ENCODE measurements around the gene GAST. TPM values are rescaled to one million over a fixed set of nuclear protein-coding genes. Genes with fewer than 3 reads are reported as not detected.
A peak's percentile ranks its signal among the peaks of the same experiment; 100 is the strongest.

Gene GAST
- total and polyA plus RNA-seq, 2 of the 13 experiments (the other 11 are each of a cell fraction or from before 2014, with no cell fraction given), result 0.32 to 0.42 TPM

- TF ChIP-seq ZNF160 (CRISPR knock-in tag; IDR thresholded peaks at IDR 0.05) (no peak; the same call in 1 of the 2 replicates), ZNF557 (CRISPR knock-in tag; IDR thresholded peaks at IDR 0.05) (no peak), ZNF280B (CRISPR knock-in tag; IDR thresholded peaks at IDR 0.05; ENCODE audit: borderline replicate concordance) (peak; percentile 53), ZEB1 (IDR thresholded peaks at IDR 0.05; ENCODE audit: insufficient replicate concordance, low read depth) (no peak), MIER2 (CRISPR knock-in tag; IDR thresholded peaks at IDR 0.05) (no peak), TRIM22 (IDR thresholded peaks at IDR 0.05) (no peak), LBX2 (CRISPR knock-in tag; IDR thresholded peaks at IDR 0.05; ENCODE audit: borderline replicate concordance) (no peak), ZNF317 (CRISPR knock-in tag; IDR thresholded peaks at IDR 0.05) (0 out of 2 replicates have a peak, but pooled peaks have one; percentile 12), KAT8 (CRISPR knock-in tag; IDR thresholded peaks at IDR 0.05) (peak; percentile 68), ZNF597 (CRISPR knock-in tag; IDR thresholded peaks at IDR 0.05) (no peak), AKAP8 (CRISPR knock-in tag; IDR thresholded peaks at IDR 0.05) (no peak), ZNF839 (CRISPR knock-in tag; IDR thresholded peaks at IDR 0.05; ENCODE audit: borderline replicate concordance) (no peak), SMARCC2 (IDR thresholded peaks at IDR 0.05) (no peak), ATF1 (CRISPR knock-in tag; IDR thresholded peaks at IDR 0.05) (no peak), ZNF792 (CRISPR knock-in tag; IDR thresholded peaks at IDR 0.05) (no peak), SOX6 (IDR thresholded peaks at IDR 0.05) (no peak), SOX6 (CRISPR knock-in tag; IDR thresholded peaks at IDR 0.05) (no peak; the same call in 1 of the 2 replicates), HDAC1 (CRISPR knock-in tag; IDR thresholded peaks at IDR 0.05) (peak; percentile 51; the same call in 1 of the 2 replicates), MYPOP (CRISPR knock-in tag; IDR thresholded peaks at IDR 0.05) (no peak), JUND (CRISPR knock-in tag; IDR thresholded peaks at IDR 0.05) (no peak), IRF1 (CRISPR knock-in tag; IDR thresholded peaks at IDR 0.05; ENCODE audit: low read depth) (no peak), FOXK1 (CRISPR knock-in tag; IDR thresholded peaks at IDR 0.05; ENCODE audit: borderline replicate concordance, low read depth) (peak; percentile 49; the same call in 1 of the 2 replicates), ZNF530 (CRISPR knock-in tag; IDR thresholded peaks at IDR 0.05; ENCODE audit: low read depth) (no peak), ZSCAN29 (CRISPR knock-in tag; conservative IDR thresholded peaks at IDR 0.05) (no peak; the same call in 1 of the 2 replicates), ZNF292 (CRISPR knock-in tag; IDR thresholded peaks at IDR 0.05; ENCODE audit: borderline replicate concordance, low read depth) (peak; percentile 53; the same call in 1 of the 2 replicates), ZC3H13 (CRISPR knock-in tag; IDR thresholded peaks at IDR 0.05) (no peak), IKZF1 (IDR thresholded peaks at IDR 0.05) (no peak)
These were observed 45.3 kb upstream of the GAST start (continued) for GRCh38 chr17:41666708-41667279.

All from HepG2 (cell line).